ENCODE results near the gene SNRNP25. TPM values are rescaled to one million over a fixed set of nuclear protein-coding genes. Genes with fewer than 3 reads are reported as not detected.
A peak's percentile ranks its signal among the peaks of the same experiment; 100 is the strongest.
"Not testable (repeated sequence)": the region's sequence is repeated elsewhere in the genome, so short reads cannot be mapped to it uniquely, and the experiment has no call there.

The SNRNP25 gene
- polyA plus RNA-seq, 1 experiment, result 38.8 TPM

GRCh38 chr16:36336-36984 is 17.2 kb upstream of the SNRNP25 start:
- TF ChIP-seq, protein P1, sequence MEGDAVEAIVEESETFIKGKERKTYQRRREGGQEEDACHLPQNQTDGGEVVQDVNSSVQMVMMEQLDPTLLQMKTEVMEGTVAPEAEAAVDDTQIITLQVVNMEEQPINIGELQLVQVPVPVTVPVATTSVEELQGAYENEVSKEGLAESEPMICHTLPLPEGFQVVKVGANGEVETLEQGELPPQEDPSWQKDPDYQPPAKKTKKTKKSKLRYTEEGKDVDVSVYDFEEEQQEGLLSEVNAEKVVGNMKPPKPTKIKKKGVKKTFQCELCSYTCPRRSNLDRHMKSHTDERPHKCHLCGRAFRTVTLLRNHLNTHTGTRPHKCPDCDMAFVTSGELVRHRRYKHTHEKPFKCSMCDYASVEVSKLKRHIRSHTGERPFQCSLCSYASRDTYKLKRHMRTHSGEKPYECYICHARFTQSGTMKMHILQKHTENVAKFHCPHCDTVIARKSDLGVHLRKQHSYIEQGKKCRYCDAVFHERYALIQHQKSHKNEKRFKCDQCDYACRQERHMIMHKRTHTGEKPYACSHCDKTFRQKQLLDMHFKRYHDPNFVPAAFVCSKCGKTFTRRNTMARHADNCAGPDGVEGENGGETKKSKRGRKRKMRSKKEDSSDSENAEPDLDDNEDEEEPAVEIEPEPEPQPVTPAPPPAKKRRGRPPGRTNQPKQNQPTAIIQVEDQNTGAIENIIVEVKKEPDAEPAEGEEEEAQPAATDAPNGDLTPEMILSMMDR (IDR thresholded peaks at IDR 0.05; ENCODE audit: low read depth, low read length), result no peak
- ChIA-PET CTCF (no interaction called here), POLR2A (no interaction called here)
- Histone ChIP-seq H3K27ac (ENCODE audit: low read depth, low read length) (no peak overlapping the region), H3K27me3 (ENCODE audit: control insufficient read depth, insufficient read depth, low read length) (no peaks in the 10 kb centered on the region), H3K4me3 (ENCODE audit: low read depth, low read length) (no peak overlapping the region), H3K9me3 (ENCODE audit: control insufficient read depth, insufficient read depth, low read length) (no peaks in the 10 kb centered on the region; the same call in 1 of the 2 replicates)
- no peak for DNase-seq (ENCODE audit: low read depth, low spot score)

GRCh38 chr16:37511-37910 is 16.1 kb upstream of the SNRNP25 start:
- Histone ChIP-seq H3K27ac (ENCODE audit: low read depth, low read length) (no peak overlapping the region), H3K27me3 (ENCODE audit: control insufficient read depth, insufficient read depth, low read length) (no peaks in the 10 kb centered on the region), H3K4me3 (ENCODE audit: low read depth, low read length) (no peak overlapping the region), H3K9me3 (ENCODE audit: control insufficient read depth, insufficient read depth, low read length) (no peaks in the 10 kb centered on the region; the same call in 1 of the 2 replicates)
- DNase-seq (ENCODE audit: low read depth, low spot score), result no peak
- POLR2A ChIA-PET, result no interaction called here
- TF ChIP-seq, protein P1 (IDR thresholded peaks at IDR 0.05; ENCODE audit: low read depth, low read length), result no peak
- CTCF ChIA-PET, result no interaction called here

DNA sequence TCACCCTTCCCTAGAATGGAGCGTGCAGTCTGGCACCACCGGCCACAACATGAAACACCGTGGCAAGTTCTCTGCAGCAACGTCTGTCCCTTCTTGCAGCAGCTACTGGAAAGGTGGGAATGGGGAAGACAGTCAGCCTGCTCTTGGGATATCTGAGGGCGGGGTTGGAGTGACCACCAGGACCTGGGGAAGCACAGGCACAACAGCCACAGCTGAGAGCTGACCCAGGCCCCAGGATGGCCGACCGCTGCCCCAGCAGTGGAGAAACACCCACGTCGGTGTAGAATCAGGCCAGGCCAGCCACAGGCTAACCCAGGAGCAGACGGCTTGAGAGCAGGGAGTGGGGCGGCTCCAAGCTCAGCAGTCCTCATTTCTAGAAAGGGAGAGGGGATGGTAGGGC is 15.4 kb upstream of the SNRNP25 start:
- H3K27ac ChIP-seq (ENCODE audit: low read depth, low read length); H3K27me3 ChIP-seq (ENCODE audit: control insufficient read depth, insufficient read depth, low read length); CTCF ChIA-PET; H3K4me3 ChIP-seq (ENCODE audit: low read depth, low read length); POLR2A ChIA-PET; DNase-seq (ENCODE audit: low read depth, low spot score); H3K9me3 ChIP-seq (ENCODE audit: control insufficient read depth, insufficient read depth, low read length): not testable (repeated sequence)

- ChIA-PET POLR2A (no interaction called here), CTCF (no interaction called here)
- Histone ChIP-seq H3K4me3 (ENCODE audit: low read depth, low read length) (no peak overlapping the region), H3K27ac (ENCODE audit: low read depth, low read length) (no peak overlapping the region), H3K9me3 (ENCODE audit: control insufficient read depth, insufficient read depth, low read length) (no peaks in the 10 kb centered on the region; the same call in 1 of the 2 replicates), H3K27me3 (ENCODE audit: control insufficient read depth, insufficient read depth, low read length) (no peaks in the 10 kb centered on the region)
- TF ChIP-seq, protein P1 (IDR thresholded peaks at IDR 0.05; ENCODE audit: low read depth, low read length), result no peak
- DNase-seq (ENCODE audit: low read depth, low spot score), result no peak
Observed at GRCh38 chr16:38941-39892, 14.4 kb upstream of the SNRNP25 start.

DNA sequence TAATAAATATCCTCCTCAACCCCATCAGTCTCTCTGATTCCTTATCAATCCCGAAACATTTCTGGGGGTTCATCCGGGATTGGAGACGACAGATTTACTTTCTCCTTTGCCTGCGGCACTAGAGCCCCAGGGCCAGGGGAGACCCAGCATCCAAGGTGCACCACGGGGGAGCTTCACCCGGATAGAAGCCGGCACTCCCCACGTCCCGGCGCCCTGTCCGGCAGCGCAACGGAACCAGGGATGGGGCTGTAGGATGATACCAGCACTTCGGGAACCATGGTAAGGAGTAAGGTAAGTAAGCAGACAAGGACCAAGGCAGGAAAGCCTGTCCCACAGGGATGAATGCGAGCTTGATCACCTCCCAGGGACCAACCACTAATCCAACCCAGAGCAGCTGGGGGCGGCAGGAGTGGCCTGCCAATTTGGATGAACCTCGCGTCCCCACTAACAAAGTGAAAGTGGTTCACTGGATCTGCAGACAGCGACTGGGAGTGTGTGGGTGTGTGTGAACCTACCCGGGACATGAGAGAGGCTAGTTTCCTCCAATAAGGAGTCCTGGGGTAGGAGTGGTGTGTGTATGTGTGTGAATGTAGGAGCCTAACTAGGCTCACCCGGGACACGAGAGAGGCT is 12.1 kb upstream of the SNRNP25 start:
- H3K9me3 ChIP-seq (ENCODE audit: control insufficient read depth, insufficient read depth, low read length), result no peaks in the 10 kb centered on the region; the same call in 1 of the 2 replicates
- CTCF ChIA-PET, result interaction anchor here (1.0 kb wide), 1 partner anchor 24 kb away, joined by 3 read pairs; no protein-coding TSS in a partner anchor
- no peak overlapping the region for H3K4me3 ChIP-seq (ENCODE audit: low read depth, low read length)
- H3K27me3 ChIP-seq (ENCODE audit: control insufficient read depth, insufficient read depth, low read length), result no peaks in the 10 kb centered on the region
- POLR2A ChIA-PET, result no interaction called here
- peak overlapping the region; percentile 21 for H3K27ac ChIP-seq (ENCODE audit: low read depth, low read length)
- DNase-seq (ENCODE audit: low read depth, low spot score), result no peak
- TF ChIP-seq, protein P1 (IDR thresholded peaks at IDR 0.05; ENCODE audit: low read depth, low read length), result no peak

Measured in AG04450 (cell line).